Astrocyte of the cerebellum (primary cell): Measurements from ENCODE around the gene BACE2.

Source experiments
- DNase-seq: peaks from one replicate; pipeline ENCODE4 v3.0.0-alpha.2; 2011; ENCODE audit warnings: low read depth
- H3K4me3 ChIP-seq: 2 replicates; pipeline ENCODE4 v1.5.1; 2011; ENCODE audit warnings: mild to moderate bottlenecking, low read depth, low read length, moderate library complexity
- in situ Hi-C: cut with HindIII; loops from 2 replicates; pipeline ENCODE4 v1.10.0; 2017; ENCODE audit warnings: low sequenced_read_pairs
- TF ChIP-seq, protein P1 (sequence below): IDR thresholded peaks from 2 replicates; pipeline ENCODE4 v1.5.1; 2012; ENCODE audit warnings: low read length, low read depth, moderate library complexity, mild to moderate bottlenecking; ENCODE audit errors: missing control alignments

The BACE2 gene

DNA sequence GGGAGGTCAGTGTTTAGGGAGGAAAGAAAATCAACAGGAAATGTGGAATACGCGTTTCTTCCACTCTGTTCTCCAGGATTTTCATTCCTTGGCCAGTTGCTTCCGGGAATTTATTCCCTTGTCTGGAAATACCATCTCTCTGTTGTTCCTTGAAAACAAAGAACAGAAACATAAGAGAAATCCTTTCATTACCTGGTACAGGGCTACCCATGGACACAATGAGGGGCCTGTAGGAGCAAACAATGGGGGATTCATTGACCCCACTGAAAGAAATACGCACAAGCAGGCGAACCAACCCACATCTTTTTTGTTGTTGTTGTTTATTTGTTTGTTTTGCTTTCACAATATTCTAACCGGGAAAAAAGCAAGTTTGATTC is 20.0 kb upstream of the BACE2 start:
- in situ Hi-C loops = no loop called here
- no peak overlapping the region for H3K4me3 ChIP-seq
- DNase-seq = no peak
- TF ChIP-seq, protein P1, sequence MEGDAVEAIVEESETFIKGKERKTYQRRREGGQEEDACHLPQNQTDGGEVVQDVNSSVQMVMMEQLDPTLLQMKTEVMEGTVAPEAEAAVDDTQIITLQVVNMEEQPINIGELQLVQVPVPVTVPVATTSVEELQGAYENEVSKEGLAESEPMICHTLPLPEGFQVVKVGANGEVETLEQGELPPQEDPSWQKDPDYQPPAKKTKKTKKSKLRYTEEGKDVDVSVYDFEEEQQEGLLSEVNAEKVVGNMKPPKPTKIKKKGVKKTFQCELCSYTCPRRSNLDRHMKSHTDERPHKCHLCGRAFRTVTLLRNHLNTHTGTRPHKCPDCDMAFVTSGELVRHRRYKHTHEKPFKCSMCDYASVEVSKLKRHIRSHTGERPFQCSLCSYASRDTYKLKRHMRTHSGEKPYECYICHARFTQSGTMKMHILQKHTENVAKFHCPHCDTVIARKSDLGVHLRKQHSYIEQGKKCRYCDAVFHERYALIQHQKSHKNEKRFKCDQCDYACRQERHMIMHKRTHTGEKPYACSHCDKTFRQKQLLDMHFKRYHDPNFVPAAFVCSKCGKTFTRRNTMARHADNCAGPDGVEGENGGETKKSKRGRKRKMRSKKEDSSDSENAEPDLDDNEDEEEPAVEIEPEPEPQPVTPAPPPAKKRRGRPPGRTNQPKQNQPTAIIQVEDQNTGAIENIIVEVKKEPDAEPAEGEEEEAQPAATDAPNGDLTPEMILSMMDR = no peak

- in situ Hi-C loops = no loop called here
- no peak overlapping the region for H3K4me3 ChIP-seq
- no peak for DNase-seq
- TF ChIP-seq, protein P1 = no peak
Observed at GRCh38 chr21:41148798-41149197, 19.2 kb upstream of the BACE2 start.

DNA sequence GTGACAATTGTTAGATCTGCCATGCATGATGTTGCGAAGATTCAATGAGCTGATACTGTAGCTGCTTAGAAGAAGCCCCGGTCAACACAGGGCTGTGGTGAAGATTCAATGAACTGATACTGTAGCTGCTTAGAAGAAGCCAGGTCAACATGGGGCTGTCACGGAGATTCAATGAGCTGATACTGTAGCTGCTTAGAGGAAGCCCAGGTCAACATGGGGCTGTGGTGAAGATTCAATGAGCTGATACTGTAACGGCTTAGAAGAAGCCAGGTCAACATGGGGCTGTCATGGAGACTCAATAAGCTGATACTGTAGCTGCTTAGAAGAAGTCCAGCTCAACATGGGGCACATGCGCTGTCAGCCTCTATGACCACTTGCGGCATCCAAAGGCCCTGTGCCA is 18.8 kb upstream of the BACE2 start:
- in situ Hi-C loops = no loop called here
- DNase-seq = no peak
- H3K4me3 ChIP-seq = no peak overlapping the region
- TF ChIP-seq, protein P1 = no peak

GRCh38 chr21:41152147-41152546 is 15.8 kb upstream of the BACE2 start:
- no peak overlapping the region for H3K4me3 ChIP-seq
- in situ Hi-C loops = no loop called here
- TF ChIP-seq, protein P1 = no peak
- DNase-seq = no peak

GRCh38 chr21:41153443-41153842 is 14.5 kb upstream of the BACE2 start:
- H3K4me3 ChIP-seq = no peak overlapping the region
- TF ChIP-seq, protein P1 = no peak
- DNase-seq = no peak
- in situ Hi-C loops = no loop called here

- no peak for DNase-seq
- TF ChIP-seq, protein P1 = no peak
- no peak overlapping the region for H3K4me3 ChIP-seq
- in situ Hi-C loops = no loop called here
Observed at GRCh38 chr21:41156142-41156541, 11.8 kb upstream of the BACE2 start.

DNA sequence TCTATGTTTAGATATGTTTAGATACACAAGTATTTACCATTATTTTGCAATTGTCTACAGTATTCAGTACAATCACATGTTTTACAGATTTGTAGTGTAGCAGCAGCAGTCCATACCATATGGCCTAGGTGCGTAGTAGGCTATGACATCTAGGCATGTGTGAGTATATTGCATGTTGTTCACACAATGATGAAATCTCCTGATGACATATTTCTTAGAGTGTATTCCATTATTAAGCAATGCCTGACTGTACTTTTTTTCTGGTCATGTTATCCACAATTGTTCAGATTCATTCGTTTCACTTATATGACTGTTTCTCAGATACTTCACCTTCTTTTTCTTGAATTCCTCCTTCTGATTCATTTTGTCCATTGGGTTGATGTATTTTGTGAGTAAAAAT is 9.9 kb upstream of the BACE2 start:
- in situ Hi-C loops = no loop called here
- no peak overlapping the region for H3K4me3 ChIP-seq
- TF ChIP-seq, protein P1 = no peak
- no peak for DNase-seq
